Testis (tissue), 3 donors: Measurements from ENCODE around the gene SCYGR5. TPM values are rescaled to one million over a fixed set of nuclear protein-coding genes. Genes with fewer than 3 reads are reported as not detected.

ENCODE experiments used
- DNase-seq: peaks from one replicate; pipeline ENCODE4 v3.0.0-alpha.2; 2019
- H3K27ac ChIP-seq, 2 donors: fragments of 200-600 bp; sonication (generic); one replicate each; pipeline ENCODE4 v1.5.1; 2019
- H3K27me3 ChIP-seq: fragments of 200-600 bp; sonication (generic); one replicate; pipeline ENCODE4 v1.5.1; 2019
- H3K36me3 ChIP-seq: fragments of 200-600 bp; sonication (generic); one replicate; pipeline ENCODE4 v1.5.1; 2017; ENCODE audit warnings: low read depth; ENCODE audit errors: missing control alignments
- H3K4me1 ChIP-seq: fragments of 200-600 bp; sonication (generic); one replicate; pipeline ENCODE4 v1.5.1; 2019
- H3K4me3 ChIP-seq, 2 donors: fragments of 200-600 bp; sonication (generic); one replicate each; pipeline ENCODE4 v1.5.1; 2017 to 2019
- H3K9me3 ChIP-seq: fragments of 200-600 bp; sonication (generic); one replicate; pipeline ENCODE4 v1.5.1; 2017
- POLR2A ChIP-seq: fragments of 450-650 bp; IDR thresholded peaks from one replicate; pipeline ENCODE4 v1.6.1; 2017; ENCODE audit warnings: antibody characterized with exemption, mild to moderate bottlenecking, moderate library complexity
- WGBS, 2 donors: methylation state at CpG; one replicate each; pipeline ENCODE4 v1.1.5; 2018; 5-methylcytosine and 5-hydroxymethylcytosine counted together
- intact Hi-C: fragments of 100-400 bp; cut with DNase I; formaldehyde crosslinking; loops from one replicate; pipeline ENCODE4 v1.15.1; 2023; ENCODE audit warnings: low total_unique reads
- polyA plus RNA-seq: library from polyadenylated mRNA; stranded (reverse); fragments of 350-450 nt; fragmentation: Illumina TruSeq; extraction: RNeasy Lipid Tissue Mini Kit (QIAGEN cat#74804); gene quantifications from one replicate; pipeline ENCODE4 v1.2.3, GENCODE V29; 2014; ENCODE audit warnings: low read depth, low replicate concordance; ENCODE audit not compliant: insufficient read depth
- total RNA-seq, 2 donors: library from RNA; depleted of rRNA; stranded (reverse); fragments of >200 nt; gene quantifications; one replicate each; pipeline ENCODE4 v1.2.3, GENCODE V29; 2016
- TF ChIP-seq, protein P1 (sequence below), 3 experiments: fragments of 450-650 bp in 2 of 3; fragments of 200-600 bp in 1 of 3; sonication (generic) in 1 of 3; IDR thresholded peaks; one replicate each; pipeline ENCODE4 v1.5.1; 2016 to 2019; ENCODE audit warnings: antibody characterized with exemption in 3 of 3, mild to moderate bottlenecking in 2 of 3, moderate library complexity in 1 of 3

Gene SCYGR5
- total and polyA plus RNA-seq, 3 donors from 2014 or later = not detected

DNA sequence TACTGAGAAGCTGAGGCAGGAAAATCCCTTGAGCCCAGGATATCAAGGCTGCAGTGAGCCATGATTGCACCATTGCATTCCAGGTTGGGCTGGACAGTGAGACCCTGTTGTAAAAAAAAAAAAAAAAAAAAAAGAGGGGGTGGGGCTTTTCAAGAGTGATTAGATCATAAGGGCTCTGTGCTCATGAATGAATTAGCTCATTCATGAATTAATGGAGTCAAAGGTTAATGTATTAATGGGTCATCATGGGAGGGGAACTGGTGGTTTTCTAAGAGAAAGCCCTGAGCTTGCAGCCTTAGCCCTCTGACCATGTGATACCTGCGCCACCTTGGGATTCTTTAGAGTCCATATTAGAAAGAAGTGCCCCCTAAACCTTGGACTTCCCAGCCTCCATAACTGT, 46.7 kb downstream of the SCYGR5 start:
- intact Hi-C loops = no loop called here
- WGBS, 2 donors = 81 to 93% methylated on average over 1 of the region's 1 CpG
- H3K27me3 ChIP-seq = no peaks in the 10 kb centered on the region
- DNase-seq = no peak
- no peak overlapping the region for H3K4me3 ChIP-seq
- H3K4me1 ChIP-seq = peaks cover 3% of the 10 kb centered on the region
- TF ChIP-seq, protein P1, sequence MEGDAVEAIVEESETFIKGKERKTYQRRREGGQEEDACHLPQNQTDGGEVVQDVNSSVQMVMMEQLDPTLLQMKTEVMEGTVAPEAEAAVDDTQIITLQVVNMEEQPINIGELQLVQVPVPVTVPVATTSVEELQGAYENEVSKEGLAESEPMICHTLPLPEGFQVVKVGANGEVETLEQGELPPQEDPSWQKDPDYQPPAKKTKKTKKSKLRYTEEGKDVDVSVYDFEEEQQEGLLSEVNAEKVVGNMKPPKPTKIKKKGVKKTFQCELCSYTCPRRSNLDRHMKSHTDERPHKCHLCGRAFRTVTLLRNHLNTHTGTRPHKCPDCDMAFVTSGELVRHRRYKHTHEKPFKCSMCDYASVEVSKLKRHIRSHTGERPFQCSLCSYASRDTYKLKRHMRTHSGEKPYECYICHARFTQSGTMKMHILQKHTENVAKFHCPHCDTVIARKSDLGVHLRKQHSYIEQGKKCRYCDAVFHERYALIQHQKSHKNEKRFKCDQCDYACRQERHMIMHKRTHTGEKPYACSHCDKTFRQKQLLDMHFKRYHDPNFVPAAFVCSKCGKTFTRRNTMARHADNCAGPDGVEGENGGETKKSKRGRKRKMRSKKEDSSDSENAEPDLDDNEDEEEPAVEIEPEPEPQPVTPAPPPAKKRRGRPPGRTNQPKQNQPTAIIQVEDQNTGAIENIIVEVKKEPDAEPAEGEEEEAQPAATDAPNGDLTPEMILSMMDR (IDR thresholded peaks at IDR 0.05) = no peak
- H3K9me3 ChIP-seq = no peaks in the 10 kb centered on the region
- no peaks in the 10 kb centered on the region for H3K36me3 ChIP-seq
- no peak overlapping the region for H3K27ac ChIP-seq

DNA sequence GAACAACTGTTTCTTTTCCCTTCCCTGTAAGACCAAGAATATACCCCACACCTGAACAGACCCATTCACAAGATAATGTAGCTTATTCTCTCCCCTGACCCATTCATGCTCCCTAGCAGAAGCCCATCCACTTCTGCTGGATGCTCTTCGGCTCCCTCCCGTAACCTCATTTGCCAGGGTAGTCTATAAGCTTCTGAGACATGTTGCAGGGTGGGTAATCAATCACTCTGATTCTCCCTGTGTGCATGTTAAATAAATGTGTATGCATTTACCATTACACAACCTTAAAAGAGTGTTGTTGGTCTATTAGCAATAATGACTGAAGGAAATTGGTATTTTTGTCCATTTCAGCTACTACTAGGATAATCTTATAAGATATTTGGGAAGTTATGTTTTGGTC, 49.9 kb downstream of the SCYGR5 start:
- no peak overlapping the region for H3K27ac ChIP-seq
- H3K9me3 ChIP-seq = no peaks in the 10 kb centered on the region
- intact Hi-C loops = no loop called here
- H3K36me3 ChIP-seq = no peaks in the 10 kb centered on the region
- 72 to 87% methylated on average over 2 of the region's 2 CpGs for WGBS, 2 donors
- TF ChIP-seq, protein P1 (IDR thresholded peaks at IDR 0.05) = no peak
- no peak for TF ChIP-seq POLR2A
- peaks cover 3% of the 10 kb centered on the region for H3K4me1 ChIP-seq
- no peak for DNase-seq
- no peaks in the 10 kb centered on the region for H3K27me3 ChIP-seq
- no peak overlapping the region for H3K4me3 ChIP-seq

Other genes with a start within 250 kb of the SCYGR5 start
- gene AGFG1, start 194.6 kb upstream of the SCYGR5 start, total RNA-seq = 100 to 1,000 TPM; 126 to 135 TPM
- 192 TPM for gene AGFG1, start 194.6 kb upstream of the SCYGR5 start, polyA plus RNA-seq
- gene SCYGR2, start 67.9 kb upstream of the SCYGR5 start, total RNA-seq = not detected
- gene SCYGR2, start 67.9 kb upstream of the SCYGR5 start, polyA plus RNA-seq = not detected
- not detected for gene SCYGR3, start 52.0 kb upstream of the SCYGR5 start, total RNA-seq
- gene SCYGR3, start 52.0 kb upstream of the SCYGR5 start, polyA plus RNA-seq = not detected
- not detected for gene SCYGR4, start 49.3 kb upstream of the SCYGR5 start, total RNA-seq
- gene SCYGR4, start 49.3 kb upstream of the SCYGR5 start, polyA plus RNA-seq = not detected
- under 1 TPM; 0.50 to 0.71 TPM for gene SLC19A3, start 51.2 kb downstream of the SCYGR5 start, total RNA-seq
- 0.79 TPM for gene SLC19A3, start 51.2 kb downstream of the SCYGR5 start, polyA plus RNA-seq
- not detected for gene SCYGR6, start 58.0 kb downstream of the SCYGR5 start, total RNA-seq
- gene SCYGR6, start 58.0 kb downstream of the SCYGR5 start, polyA plus RNA-seq = not detected
- not detected for gene SCYGR7, start 61.5 kb downstream of the SCYGR5 start, total RNA-seq
- not detected for gene SCYGR7, start 61.5 kb downstream of the SCYGR5 start, polyA plus RNA-seq
- not detected for gene SCYGR8, start 79.1 kb downstream of the SCYGR5 start, total RNA-seq
- gene SCYGR8, start 79.1 kb downstream of the SCYGR5 start, polyA plus RNA-seq = not detected
- gene CCL20, start 147.0 kb downstream of the SCYGR5 start, total RNA-seq = under 1 TPM; 0.55 to 0.81 TPM
- 0.99 TPM for gene CCL20, start 147.0 kb downstream of the SCYGR5 start, polyA plus RNA-seq
- gene DAW1, start 204.8 kb downstream of the SCYGR5 start, total RNA-seq = 10 to 100 TPM; 25.2 to 31.2 TPM
- gene DAW1, start 204.8 kb downstream of the SCYGR5 start, polyA plus RNA-seq = 105 TPM